Measurements from ENCODE around the gene DCDC1.

DCDC1 gene

GRCh38 chr11:31109446-31109845 lies 260.1 kb downstream of the DCDC1 start:
- no peaks in the 10 kb centered on the region for H3K9me3 ChIP-seq (ENCODE audit: control insufficient read depth, insufficient read depth, low read length)
- no CpG with 5 or more reads among the region's 3 CpGs for WGBS (ENCODE audit: insufficient coverage, insufficient read length)
- no peak for DNase-seq (ENCODE audit: low read depth, low spot score)

GRCh38 chr11:31107649-31108048 lies 261.9 kb downstream of the DCDC1 start:
- DNase-seq (ENCODE audit: low read depth, low spot score): no peak
- H3K27me3 ChIP-seq (ENCODE audit: control insufficient read depth, insufficient read depth, low read length): no peaks in the 10 kb centered on the region
- no CpG with 5 or more reads among the region's 2 CpGs for WGBS (ENCODE audit: insufficient coverage, insufficient read length)

More at GRCh38 chr11:31109446-31109845, 260.1 kb downstream of the DCDC1 start:
- no peaks in the 10 kb centered on the region; the same call in 1 of the 2 replicates for H3K4me1 ChIP-seq (ENCODE audit: control insufficient read depth, insufficient read depth, low read length)
- H3K4me3 ChIP-seq (ENCODE audit: low read length): no peak overlapping the region
- no peaks in the 10 kb centered on the region for H3K27me3 ChIP-seq (ENCODE audit: control insufficient read depth, insufficient read depth, low read length)
- H3K27ac ChIP-seq (ENCODE audit: low read length): no peak overlapping the region
- no peaks in the 10 kb centered on the region for H3K36me3 ChIP-seq (ENCODE audit: control insufficient read depth, insufficient read depth, low read length)

GRCh38 chr11:31106968-31107576 lies 262.5 kb downstream of the DCDC1 start:
- no CpG with 5 or more reads among the region's 5 CpGs for WGBS (ENCODE audit: insufficient coverage, insufficient read length)
- Histone ChIP-seq H3K9me3 (ENCODE audit: control insufficient read depth, insufficient read depth, low read length) (no peaks in the 10 kb centered on the region), H3K4me1 (ENCODE audit: control insufficient read depth, insufficient read depth, low read length) (no peaks in the 10 kb centered on the region; the same call in 1 of the 2 replicates), H3K27ac (ENCODE audit: low read length) (no peak overlapping the region), H3K36me3 (ENCODE audit: control insufficient read depth, insufficient read depth, low read length) (no peaks in the 10 kb centered on the region), H3K4me3 (ENCODE audit: low read length) (no peak overlapping the region), H3K27me3 (ENCODE audit: control insufficient read depth, insufficient read depth, low read length) (no peaks in the 10 kb centered on the region)
- peak; percentile 66 for DNase-seq (ENCODE audit: low read depth, low spot score)

More at GRCh38 chr11:31107649-31108048, 261.9 kb downstream of the DCDC1 start:
- Histone ChIP-seq H3K4me3 (ENCODE audit: low read length) (no peak overlapping the region), H3K4me1 (ENCODE audit: control insufficient read depth, insufficient read depth, low read length) (no peaks in the 10 kb centered on the region; the same call in 1 of the 2 replicates), H3K36me3 (ENCODE audit: control insufficient read depth, insufficient read depth, low read length) (no peaks in the 10 kb centered on the region), H3K9me3 (ENCODE audit: control insufficient read depth, insufficient read depth, low read length) (no peaks in the 10 kb centered on the region), H3K27ac (ENCODE audit: low read length) (no peak overlapping the region)

- DNase-seq (ENCODE audit: low read depth, low spot score): no peak
- H3K27ac ChIP-seq (ENCODE audit: low read length): no peak overlapping the region
- H3K9me3 ChIP-seq (ENCODE audit: control insufficient read depth, insufficient read depth, low read length): no peaks in the 10 kb centered on the region
- no peaks in the 10 kb centered on the region; the same call in 1 of the 2 replicates for H3K4me1 ChIP-seq (ENCODE audit: control insufficient read depth, insufficient read depth, low read length)
- no peaks in the 10 kb centered on the region for H3K36me3 ChIP-seq (ENCODE audit: control insufficient read depth, insufficient read depth, low read length)
- no peaks in the 10 kb centered on the region for H3K27me3 ChIP-seq (ENCODE audit: control insufficient read depth, insufficient read depth, low read length)
- WGBS (ENCODE audit: insufficient coverage, insufficient read length): no CpG with 5 or more reads among the region's 3 CpGs
- no peak overlapping the region for H3K4me3 ChIP-seq (ENCODE audit: low read length)
Measured at GRCh38 chr11:31106326-31106725, 263.2 kb downstream of the DCDC1 start.

GRCh38 chr11:31102875-31103274 lies 266.7 kb downstream of the DCDC1 start:
- H3K27ac ChIP-seq (ENCODE audit: low read length): no peak overlapping the region
- DNase-seq (ENCODE audit: low read depth, low spot score): no peak
- no peaks in the 10 kb centered on the region for H3K9me3 ChIP-seq (ENCODE audit: control insufficient read depth, insufficient read depth, low read length)
- no peak overlapping the region for H3K4me3 ChIP-seq (ENCODE audit: low read length)
- WGBS (ENCODE audit: insufficient coverage, insufficient read length): 100% methylated on average over 1 of the region's 5 CpGs
- H3K27me3 ChIP-seq (ENCODE audit: control insufficient read depth, insufficient read depth, low read length): no peaks in the 10 kb centered on the region
- no peaks in the 10 kb centered on the region for H3K36me3 ChIP-seq (ENCODE audit: control insufficient read depth, insufficient read depth, low read length)
- H3K4me1 ChIP-seq (ENCODE audit: control insufficient read depth, insufficient read depth, low read length): no peaks in the 10 kb centered on the region

GRCh38 chr11:31102316-31102715 lies 267.2 kb downstream of the DCDC1 start:
- DNase-seq (ENCODE audit: low read depth, low spot score): no peak
- Histone ChIP-seq H3K36me3 (ENCODE audit: control insufficient read depth, insufficient read depth, low read length) (no peaks in the 10 kb centered on the region), H3K27ac (ENCODE audit: low read length) (no peak overlapping the region), H3K4me1 (ENCODE audit: control insufficient read depth, insufficient read depth, low read length) (no peaks in the 10 kb centered on the region), H3K4me3 (ENCODE audit: low read length) (no peak overlapping the region), H3K27me3 (ENCODE audit: control insufficient read depth, insufficient read depth, low read length) (no peaks in the 10 kb centered on the region), H3K9me3 (ENCODE audit: control insufficient read depth, insufficient read depth, low read length) (no peaks in the 10 kb centered on the region)

GRCh38 chr11:31096191-31096805 lies 273.2 kb downstream of the DCDC1 start:
- no peaks in the 10 kb centered on the region for H3K36me3 ChIP-seq (ENCODE audit: control insufficient read depth, insufficient read depth, low read length)
- H3K4me1 ChIP-seq (ENCODE audit: control insufficient read depth, insufficient read depth, low read length): no peaks in the 10 kb centered on the region
- WGBS (ENCODE audit: insufficient coverage, insufficient read length): no CpG with 5 or more reads among the region's 2 CpGs
- H3K27me3 ChIP-seq (ENCODE audit: control insufficient read depth, insufficient read depth, low read length): no peaks in the 10 kb centered on the region
- H3K9me3 ChIP-seq (ENCODE audit: control insufficient read depth, insufficient read depth, low read length): no peaks in the 10 kb centered on the region
- no peak overlapping the region for H3K27ac ChIP-seq (ENCODE audit: low read length)
- H3K4me3 ChIP-seq (ENCODE audit: low read length): no peak overlapping the region
- no peak for DNase-seq (ENCODE audit: low read depth, low spot score)

- H3K36me3 ChIP-seq (ENCODE audit: control insufficient read depth, insufficient read depth, low read length): no peaks in the 10 kb centered on the region
- H3K4me1 ChIP-seq (ENCODE audit: control insufficient read depth, insufficient read depth, low read length): no peaks in the 10 kb centered on the region
- H3K9me3 ChIP-seq (ENCODE audit: control insufficient read depth, insufficient read depth, low read length): peaks cover 2% of the 10 kb centered on the region; the same call in 1 of the 2 replicates
- no peak overlapping the region for H3K27ac ChIP-seq (ENCODE audit: low read length)
- H3K4me3 ChIP-seq (ENCODE audit: low read length): no peak overlapping the region
- no peaks in the 10 kb centered on the region for H3K27me3 ChIP-seq (ENCODE audit: control insufficient read depth, insufficient read depth, low read length)
- no peak for DNase-seq (ENCODE audit: low read depth, low spot score)
Measured at GRCh38 chr11:31092638-31093037, 276.9 kb downstream of the DCDC1 start.

GRCh38 chr11:31089117-31089516 lies 280.4 kb downstream of the DCDC1 start:
- no peak overlapping the region for H3K27ac ChIP-seq (ENCODE audit: low read length)
- no peaks in the 10 kb centered on the region for H3K27me3 ChIP-seq (ENCODE audit: control insufficient read depth, insufficient read depth, low read length)
- no peak for DNase-seq (ENCODE audit: low read depth, low spot score)
- WGBS (ENCODE audit: insufficient coverage, insufficient read length): no CpG with 5 or more reads among the region's 2 CpGs
- no peaks in the 10 kb centered on the region for H3K4me1 ChIP-seq (ENCODE audit: control insufficient read depth, insufficient read depth, low read length)
- H3K9me3 ChIP-seq (ENCODE audit: control insufficient read depth, insufficient read depth, low read length): peaks cover 2% of the 10 kb centered on the region; the same call in 1 of the 2 replicates
- no peak overlapping the region for H3K4me3 ChIP-seq (ENCODE audit: low read length)
- no peaks in the 10 kb centered on the region for H3K36me3 ChIP-seq (ENCODE audit: control insufficient read depth, insufficient read depth, low read length)

GRCh38 chr11:31069447-31070205 lies 299.9 kb downstream of the DCDC1 start:
- Histone ChIP-seq H3K27me3 (ENCODE audit: control insufficient read depth, insufficient read depth, low read length) (no peaks in the 10 kb centered on the region), H3K27ac (ENCODE audit: low read length) (no peak overlapping the region), H3K4me3 (ENCODE audit: low read length) (no peak overlapping the region), H3K4me1 (ENCODE audit: control insufficient read depth, insufficient read depth, low read length) (no peaks in the 10 kb centered on the region), H3K36me3 (ENCODE audit: control insufficient read depth, insufficient read depth, low read length) (no peaks in the 10 kb centered on the region), H3K9me3 (ENCODE audit: control insufficient read depth, insufficient read depth, low read length) (no peaks in the 10 kb centered on the region)
- no peak for DNase-seq (ENCODE audit: low read depth, low spot score)
- WGBS (ENCODE audit: insufficient coverage, insufficient read length): no CpG with 5 or more reads among the region's 1 CpG

Data from iPS DF 6.9 (cell line).